GM18867 (cell line): ENCODE results near the gene TXNRD3.

ENCODE experiments used
- ATAC-seq: cut with Tn5 transposase; IDR thresholded peaks from one replicate; pipeline ENCODE4 v1.9.1; 2021; ENCODE audit warnings: mild to moderate bottlenecking, moderate library complexity; ENCODE audit not compliant: unreplicated experiment

Gene TXNRD3

GRCh38 chr3:126654571-126655383, at the start of gene TXNRD3:
Gene TXNRD3 (minus strand): TSS chr3:126655124.
- no peak for ATAC-seq

GRCh38 chr3:126703512-126704493, 48.9 kb upstream of the TXNRD3 start, which contains the start of gene CHCHD6:
Gene CHCHD6 (plus strand): TSS chr3:126704240. CDS start chr3:126704313, 73 bp downstream.
- ATAC-seq = peak; percentile 96

DNA sequence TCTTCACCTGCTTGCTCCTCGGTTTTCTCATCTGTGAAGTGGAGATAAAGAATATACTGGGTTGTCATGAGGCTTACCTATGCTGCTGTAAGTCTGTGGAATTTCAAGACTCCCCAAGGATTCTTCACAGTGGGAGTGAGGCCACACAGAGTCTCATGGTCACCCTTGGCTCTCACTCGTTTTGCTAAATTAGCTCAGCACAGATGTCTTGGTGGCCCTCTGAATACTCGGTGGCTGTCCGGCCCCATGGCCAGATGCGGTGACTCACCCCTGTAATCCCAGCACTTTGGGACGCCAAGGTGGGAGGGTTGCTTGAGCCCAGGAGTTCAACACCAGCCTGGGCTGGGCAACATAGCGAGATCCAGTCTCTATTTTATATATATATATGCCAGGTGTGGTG, 44.1 kb upstream of the TXNRD3 start:
- ATAC-seq = no peak

DNA sequence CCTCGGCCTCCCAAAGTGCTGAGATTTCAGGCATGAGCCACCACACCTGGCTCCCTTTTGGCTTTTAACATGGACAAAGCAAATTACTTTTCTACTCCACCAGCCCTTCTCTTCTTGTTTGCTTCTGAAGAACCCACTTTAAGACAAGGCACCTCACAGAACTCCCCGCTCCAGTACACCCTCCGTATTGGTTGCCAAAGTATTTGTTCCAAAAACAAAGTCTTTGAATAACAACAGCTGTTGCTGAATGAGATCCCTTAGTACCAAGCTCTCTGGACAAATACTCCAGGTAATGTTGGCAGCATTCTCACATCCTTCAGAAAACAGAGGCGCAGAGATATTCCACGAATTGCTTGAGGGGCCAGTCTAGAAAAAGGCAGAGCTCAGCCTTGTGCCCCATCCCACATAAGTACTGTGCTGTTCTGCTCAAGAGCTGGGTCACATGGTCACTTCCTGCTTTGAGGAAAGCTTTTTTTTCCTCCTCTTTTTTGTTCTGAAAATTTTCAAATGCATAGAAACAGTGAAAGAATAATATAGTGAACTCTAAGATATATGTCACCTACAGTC, 41.9 kb upstream of the TXNRD3 start:
- no peak for ATAC-seq

- no peak for ATAC-seq
Measured at GRCh38 chr3:126693921-126694320, 39.0 kb upstream of the TXNRD3 start.

DNA sequence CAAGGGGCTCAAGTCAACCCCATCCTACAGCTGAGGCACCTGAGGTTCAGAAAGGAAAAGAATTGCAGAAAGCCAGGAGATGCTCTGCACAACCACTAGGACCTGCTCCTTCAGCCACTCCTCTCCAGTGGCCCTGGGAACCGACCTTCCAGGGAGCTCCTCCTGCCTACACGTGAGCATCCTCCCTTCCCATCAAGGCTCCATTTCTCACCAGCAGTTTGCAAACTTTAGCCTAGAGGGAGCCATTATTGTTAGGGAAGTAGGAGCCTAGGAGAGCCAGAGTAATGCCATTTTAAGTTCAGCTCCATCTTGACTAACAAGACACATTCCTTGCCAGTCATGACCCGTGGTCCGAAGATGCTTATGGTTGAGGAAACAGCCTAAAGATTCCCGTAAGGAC, 37.9 kb upstream of the TXNRD3 start:
- no peak for ATAC-seq

GRCh38 chr3:126691765-126692164, 36.8 kb upstream of the TXNRD3 start:
- ATAC-seq = no peak

GRCh38 chr3:126685493-126685892, 30.6 kb upstream of the TXNRD3 start:
- ATAC-seq = no peak

DNA sequence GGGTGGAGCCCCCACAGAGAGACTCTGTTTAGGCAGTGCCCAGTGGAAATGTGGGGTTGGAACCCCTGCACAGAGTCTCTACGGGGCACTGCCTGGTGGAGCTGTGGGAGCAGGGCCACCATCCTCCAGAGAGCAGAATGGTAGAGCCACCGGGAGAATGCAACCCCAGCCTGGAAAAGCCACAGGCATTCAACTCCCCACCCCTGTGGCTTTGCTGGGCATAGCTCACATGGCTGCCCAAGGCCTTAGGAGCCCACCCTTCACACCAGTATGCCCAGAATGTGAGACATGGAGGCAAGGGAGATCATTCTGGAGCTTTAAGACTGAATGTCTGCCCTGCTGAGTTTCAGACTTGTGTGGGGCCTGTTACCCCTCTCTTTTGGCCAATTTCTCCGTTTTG, 30.1 kb upstream of the TXNRD3 start:
- ATAC-seq = no peak

DNA sequence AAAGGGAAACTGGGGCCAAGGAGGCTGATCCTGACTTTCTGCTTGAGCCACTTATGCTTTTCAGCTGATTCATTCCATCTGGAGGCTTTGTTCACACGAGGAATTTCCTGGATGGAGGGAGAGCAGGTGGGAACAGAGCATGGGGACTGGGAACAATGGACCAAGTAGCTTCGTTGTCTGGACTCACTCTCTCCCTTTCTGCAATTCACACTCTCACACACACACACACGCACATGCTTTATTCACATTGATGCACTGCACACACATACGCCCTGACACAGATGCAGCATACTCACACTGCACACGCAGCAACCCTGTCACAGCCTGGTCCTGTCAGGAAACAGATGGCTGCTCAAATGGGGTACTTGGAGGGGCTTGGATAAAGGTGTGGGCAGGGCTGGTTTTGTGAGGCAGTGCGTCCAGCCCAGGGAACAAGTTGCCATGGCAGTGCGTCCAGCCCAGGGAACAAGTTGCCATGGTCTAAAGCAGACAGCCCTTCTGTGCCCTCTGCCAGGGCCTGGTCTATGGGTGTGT, 29.4 kb upstream of the TXNRD3 start:
- no peak for ATAC-seq

GRCh38 chr3:126683069-126683468, 28.1 kb upstream of the TXNRD3 start:
- ATAC-seq = no peak

DNA sequence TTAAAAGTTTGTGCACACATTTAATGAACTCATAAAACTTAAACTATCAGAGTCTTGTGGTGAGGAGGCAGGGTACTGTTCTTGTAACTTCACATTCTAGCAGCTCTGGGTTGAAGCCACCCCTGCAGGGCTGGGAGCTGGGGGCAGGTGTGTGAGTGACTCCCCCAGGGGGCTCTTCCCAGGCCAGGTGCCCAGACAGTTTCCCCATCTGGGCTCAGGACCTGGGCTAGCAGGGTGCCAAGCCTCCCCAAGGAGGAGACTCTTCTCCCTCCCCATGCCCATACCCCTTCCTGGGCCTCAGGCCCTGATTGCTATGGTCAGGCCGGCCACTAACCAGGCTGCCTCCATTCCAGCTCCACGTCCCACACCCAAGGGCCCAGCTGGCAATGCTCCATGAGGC, 27.1 kb upstream of the TXNRD3 start:
- no peak for ATAC-seq

DNA sequence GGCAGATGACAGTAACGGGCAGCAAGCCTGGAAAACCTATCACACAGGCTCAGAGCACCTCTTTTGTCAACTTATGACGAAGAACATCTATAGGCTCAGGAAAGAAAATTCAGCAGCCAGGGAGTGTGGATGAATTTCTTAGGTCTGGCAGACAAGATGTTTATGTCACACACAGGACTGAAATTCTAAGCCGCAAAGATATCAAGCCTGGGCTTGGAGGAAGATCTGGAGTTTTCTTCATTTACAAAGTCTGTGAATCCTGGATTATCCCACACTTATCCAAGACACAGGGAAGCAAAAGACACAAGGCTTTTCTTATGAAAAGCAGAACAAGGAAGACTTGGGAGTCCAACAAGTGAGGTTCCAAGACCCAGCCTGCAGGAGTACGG, 25.7 kb upstream of the TXNRD3 start:
- ATAC-seq = no peak

GRCh38 chr3:126679831-126680666, 25.1 kb upstream of the TXNRD3 start:
- no peak for ATAC-seq

DNA sequence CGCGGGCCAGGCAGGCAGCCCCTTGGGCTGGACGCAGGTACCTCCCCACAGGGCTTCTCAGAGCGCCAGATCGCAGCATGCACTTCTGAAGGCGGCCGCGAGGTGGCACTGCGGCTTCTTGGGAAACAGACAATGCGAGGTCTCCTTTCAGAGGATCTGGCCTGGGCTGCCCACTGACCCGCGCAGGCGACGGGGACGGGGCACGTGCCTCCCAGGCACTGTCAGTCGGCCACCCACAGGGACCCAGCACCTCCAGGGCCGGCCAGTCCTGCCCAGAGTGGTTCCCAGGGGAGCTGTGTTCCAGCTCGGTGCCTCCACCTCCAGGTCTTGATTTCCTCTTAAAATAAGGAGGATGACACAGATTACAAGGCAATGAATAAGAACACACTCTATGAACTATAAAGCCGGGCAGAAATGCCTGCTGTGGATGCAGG, 24.4 kb upstream of the TXNRD3 start:
- no peak for ATAC-seq

- ATAC-seq = no peak
Measured at GRCh38 chr3:126678693-126679317, 23.9 kb upstream of the TXNRD3 start.

GRCh38 chr3:126677862-126678503, 23.1 kb upstream of the TXNRD3 start:
- ATAC-seq = no peak

- no peak for ATAC-seq
Measured at GRCh38 chr3:126676919-126677705, 22.2 kb upstream of the TXNRD3 start.
